Skeletal muscle tissue (tissue), 4 donors: ENCODE results near the gene ANXA6. TPM values are rescaled to one million over a fixed set of nuclear protein-coding genes. Genes with fewer than 3 reads are reported as not detected.
A peak's percentile ranks its signal among the peaks of the same experiment; 100 is the strongest.

ENCODE experiments used
- H3K27ac ChIP-seq: one replicate; pipeline ENCODE4 v1.7.0; 2013; ENCODE audit warnings: mild to moderate bottlenecking, low read depth, low read length, inconsistent platforms
- H3K27me3 ChIP-seq, 3 donors: one replicate each; pipeline ENCODE4 v1.7.0; 2013; ENCODE audit warnings: low read length in 3 of 3; ENCODE audit not compliant: control insufficient read depth in 3 of 3, insufficient read depth in 3 of 3
- H3K36me3 ChIP-seq, 3 donors: one replicate each; pipeline ENCODE4 v1.7.0; 2013; ENCODE audit warnings: low read length in 3 of 3; ENCODE audit not compliant: control insufficient read depth in 3 of 3, insufficient read depth in 3 of 3
- H3K4me1 ChIP-seq, 3 donors: one replicate each; pipeline ENCODE4 v1.7.0; 2013; ENCODE audit warnings: low read length in 3 of 3, mild to moderate bottlenecking in 3 of 3; ENCODE audit not compliant: control insufficient read depth in 3 of 3, insufficient read depth in 3 of 3
- H3K4me3 ChIP-seq, 3 donors: one replicate each; pipeline ENCODE4 v1.7.0; 2013; ENCODE audit warnings: low read length in 3 of 3
- H3K9ac ChIP-seq, 3 donors: one replicate each; pipeline ENCODE4 v1.7.0; 2013; ENCODE audit warnings: low read length in 3 of 3, mild to moderate bottlenecking in 3 of 3, moderate library complexity in 2 of 3, low read depth in 1 of 3
- H3K9me3 ChIP-seq, 3 donors: one replicate each; pipeline ENCODE4 v1.7.0; 2013; ENCODE audit warnings: low read length in 3 of 3; ENCODE audit not compliant: control insufficient read depth in 3 of 3
- total RNA-seq: library from RNA; depleted of rRNA; stranded (reverse); fragments of >200 nt; gene quantifications from one replicate; pipeline ENCODE4 v1.2.3, GENCODE V29; 2014
- donor health status: Osteomylitis.

Gene ANXA6
- total RNA-seq, 1 donor from 2014 or later: 361 TPM

DNA sequence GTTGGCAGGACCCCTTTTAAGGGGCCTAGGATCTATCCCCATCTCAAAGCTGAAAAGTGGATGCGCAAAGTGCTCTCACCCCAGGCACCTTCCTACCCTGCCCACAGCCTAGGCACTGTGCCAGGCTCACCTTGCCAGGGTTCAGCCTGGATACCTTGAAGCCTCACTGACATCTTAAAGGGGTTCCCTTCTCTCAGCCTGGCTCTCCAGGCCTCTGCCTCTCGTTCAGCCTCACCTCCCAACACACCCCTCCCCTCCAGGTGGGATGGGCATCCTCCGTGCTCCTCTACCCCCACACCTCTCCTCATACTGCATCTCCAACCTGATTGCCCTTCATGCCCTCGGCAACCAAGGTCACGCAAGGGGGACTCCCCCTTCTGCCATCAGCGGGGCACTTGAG lies 102.2 kb downstream of the ANXA6 start:
- Histone ChIP-seq H3K36me3 (peaks cover 62 to 74% (median 67%) of the 10 kb centered on the region in 3 donors), H3K27me3 (no peaks in the 10 kb centered on the region), H3K9ac (peak overlapping the region in 2 of 3 donors; percentile 24 to 25), H3K4me1 (peaks cover 36 to 50% (median 45%) of the 10 kb centered on the region in 3 donors), H3K4me3 (no peak overlapping the region), H3K27ac (no peak overlapping the region), H3K9me3 (no peaks in the 10 kb centered on the region)

DNA sequence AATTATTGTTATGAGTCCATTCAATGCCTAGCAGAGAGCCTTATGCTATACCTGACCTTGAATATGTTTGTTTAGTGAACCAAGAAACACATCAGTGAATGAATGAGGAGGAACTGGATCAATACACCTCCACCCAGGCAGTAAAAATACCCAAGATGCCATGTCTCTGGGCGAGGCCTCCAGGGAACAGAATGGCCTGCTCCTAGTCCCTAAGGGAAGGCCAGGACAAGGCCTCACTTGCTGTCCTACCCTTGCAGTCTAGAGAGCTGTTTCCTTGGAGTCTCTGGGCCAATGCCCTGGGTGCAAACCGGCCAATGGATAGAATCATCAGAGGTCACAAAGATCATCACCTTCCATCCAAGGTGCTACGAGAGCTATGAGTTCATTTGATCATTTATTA lies 102.9 kb downstream of the ANXA6 start:
- Histone ChIP-seq H3K4me3 (no peak overlapping the region), H3K4me1 (peaks cover 30 to 44% (median 38%) of the 10 kb centered on the region in 3 donors), H3K9ac (no peak overlapping the region), H3K36me3 (peaks cover 63 to 74% (median 71%) of the 10 kb centered on the region in 3 donors), H3K27me3 (no peaks in the 10 kb centered on the region), H3K9me3 (no peaks in the 10 kb centered on the region), H3K27ac (no peak overlapping the region)

DNA sequence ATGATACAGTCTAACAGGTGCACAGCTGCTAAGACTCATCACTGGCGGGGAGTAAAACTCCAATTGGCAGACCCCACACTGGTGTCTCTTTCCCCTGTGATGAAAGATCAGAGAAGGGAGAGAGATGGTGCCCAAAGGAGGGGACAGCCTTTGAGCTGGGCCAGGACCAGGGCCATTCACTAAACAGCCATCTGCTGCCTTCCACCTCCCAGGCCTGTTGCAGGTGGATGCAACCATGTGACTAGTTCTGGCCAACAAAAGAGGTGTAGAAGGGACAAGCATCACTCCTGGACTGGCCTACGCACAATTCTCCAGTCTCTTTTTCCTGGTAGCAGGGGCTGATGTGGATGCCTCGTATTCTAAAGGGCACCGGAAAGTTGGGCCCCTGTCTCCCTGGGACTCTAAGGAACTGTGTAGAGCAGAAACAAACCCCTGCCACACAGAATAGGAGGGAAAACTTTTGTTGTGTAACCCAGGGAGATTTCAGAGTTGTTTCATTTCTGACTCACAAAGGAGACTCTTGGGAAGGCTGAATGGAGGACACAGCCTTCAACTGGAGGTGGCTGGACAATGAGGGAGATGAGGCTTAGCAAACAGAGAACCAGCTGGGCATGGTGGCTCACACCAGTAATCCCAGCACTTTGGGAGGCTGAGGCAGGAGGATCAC lies 103.7 kb downstream of the ANXA6 start:
- H3K9ac ChIP-seq: peak overlapping the region in 1 of 3 donors; percentile 66
- H3K36me3 ChIP-seq: peaks cover 67 to 75% (median 75%) of the 10 kb centered on the region in 3 donors
- H3K4me1 ChIP-seq: peaks cover 22 to 36% (median 31%) of the 10 kb centered on the region in 3 donors
- H3K9me3 ChIP-seq: no peaks in the 10 kb centered on the region
- H3K27me3 ChIP-seq: no peaks in the 10 kb centered on the region
- H3K27ac ChIP-seq: no peak overlapping the region
- no peak overlapping the region for H3K4me3 ChIP-seq

DNA sequence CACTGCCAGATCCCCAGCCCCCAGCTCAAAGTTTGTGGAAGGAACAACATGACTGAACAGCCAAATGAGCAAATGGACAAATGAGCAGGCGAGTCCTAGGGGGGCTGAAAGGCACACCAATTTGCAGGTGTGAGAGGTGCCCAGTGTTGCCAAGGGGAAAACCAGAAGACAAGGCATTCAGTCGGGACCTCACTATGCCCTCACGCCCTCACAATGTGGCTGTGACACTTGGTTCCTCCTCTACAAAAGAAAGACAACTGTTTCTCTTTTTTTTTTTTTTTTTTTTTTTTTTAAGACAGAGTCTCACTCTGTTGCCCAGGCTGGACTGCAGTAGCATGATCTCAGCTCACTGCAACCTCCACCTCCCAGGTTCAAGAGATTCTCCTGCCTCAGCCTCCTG lies 104.7 kb downstream of the ANXA6 start:
- Histone ChIP-seq H3K27me3 (no peaks in the 10 kb centered on the region), H3K36me3 (peaks cover 67 to 79% (median 75%) of the 10 kb centered on the region in 3 donors), H3K9me3 (no peaks in the 10 kb centered on the region), H3K9ac (peak overlapping the region in 1 of 3 donors; percentile 58), H3K4me3 (no peak overlapping the region), H3K27ac (no peak overlapping the region), H3K4me1 (peaks cover 15 to 33% (median 25%) of the 10 kb centered on the region in 3 donors)

DNA sequence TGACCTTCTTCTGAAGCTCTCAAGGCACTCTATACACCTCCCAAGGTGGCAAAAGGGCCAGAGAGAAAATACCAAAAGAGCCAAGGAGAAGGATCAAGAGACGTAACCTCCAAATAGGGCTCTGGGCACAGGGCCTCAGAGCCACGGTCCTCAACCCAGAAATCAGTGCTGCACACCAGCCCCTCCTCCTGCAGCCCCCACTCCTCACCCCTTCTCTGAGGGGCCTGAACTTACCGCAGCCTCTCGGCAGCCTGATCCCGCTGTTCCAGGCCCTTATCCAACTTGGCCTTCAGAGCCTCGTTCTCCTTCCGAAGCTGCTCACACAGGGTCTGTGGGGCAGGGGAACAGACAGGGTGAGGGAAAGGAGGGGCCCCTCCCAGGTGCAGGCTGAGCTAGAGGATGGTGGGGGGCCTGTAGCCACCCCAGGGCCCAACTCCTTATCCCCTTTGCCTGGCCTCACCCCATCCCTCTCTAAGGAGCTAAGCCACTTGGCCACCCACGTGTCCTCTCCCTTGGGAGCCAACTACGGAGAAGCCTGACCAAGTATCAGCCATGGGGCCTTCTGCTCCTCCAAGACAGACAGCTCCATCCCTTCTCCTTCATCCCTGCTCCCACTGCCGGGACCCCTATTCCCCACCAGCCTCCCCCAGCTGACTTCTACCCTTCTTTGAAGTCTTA lies 105.5 kb downstream of the ANXA6 start:
- Histone ChIP-seq H3K4me1 (peaks cover 15 to 36% (median 28%) of the 10 kb centered on the region in 3 donors), H3K4me3 (peak overlapping the region in 1 of 3 donors; percentile 13), H3K9me3 (no peaks in the 10 kb centered on the region), H3K9ac (peak overlapping the region in 1 of 3 donors; percentile 58), H3K27ac (no peak overlapping the region), H3K36me3 (peaks cover 61 to 83% (median 78%) of the 10 kb centered on the region in 3 donors), H3K27me3 (no peaks in the 10 kb centered on the region)

DNA sequence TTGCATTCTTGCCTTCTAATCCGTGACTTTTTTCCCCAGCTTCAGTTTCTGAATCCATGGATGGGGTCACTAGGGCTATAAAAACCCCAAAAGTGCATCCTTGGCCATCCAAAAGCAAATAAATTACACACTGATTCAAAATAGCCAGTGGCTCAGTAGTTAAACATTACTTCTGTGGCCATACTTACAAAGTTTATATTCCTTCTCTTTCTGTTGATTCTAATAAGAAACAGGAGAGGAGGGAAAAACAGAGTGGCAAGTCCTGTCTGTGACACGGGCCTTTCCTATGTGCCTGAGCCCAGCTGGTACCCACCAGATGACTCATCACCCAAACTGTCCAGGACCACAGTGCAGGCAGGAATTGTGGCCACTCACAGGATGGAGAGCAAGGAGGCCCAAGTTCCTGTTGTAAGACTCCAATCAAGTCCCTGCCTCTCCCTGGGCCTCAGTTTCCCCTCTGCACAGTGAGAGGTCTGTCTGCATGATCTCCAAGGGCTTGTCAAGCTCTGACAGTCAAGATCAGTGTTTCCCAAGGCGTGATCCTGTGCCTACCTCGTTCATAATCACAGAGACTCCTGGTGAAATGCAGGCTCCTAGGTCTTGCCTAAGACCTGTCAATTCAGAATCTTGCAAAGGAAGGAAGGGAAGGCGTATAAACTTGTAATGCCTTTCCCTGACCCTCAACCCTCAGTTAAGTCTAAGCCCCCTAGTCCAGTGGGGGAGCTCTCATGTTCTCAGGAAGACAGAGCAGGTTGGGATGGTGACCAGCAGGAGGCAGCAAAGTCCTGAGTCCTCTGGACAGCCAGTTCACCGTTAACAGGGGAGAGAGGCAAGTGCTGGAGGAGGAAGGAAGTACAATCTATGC lies 106.3 kb downstream of the ANXA6 start:
- Histone ChIP-seq H3K27ac (no peak overlapping the region), H3K27me3 (no peaks in the 10 kb centered on the region), H3K9ac (peak overlapping the region in 2 of 3 donors; percentile 22 to 58), H3K4me1 (peaks cover 15 to 36% (median 28%) of the 10 kb centered on the region in 3 donors), H3K9me3 (no peaks in the 10 kb centered on the region), H3K4me3 (no peak overlapping the region), H3K36me3 (peaks cover 55 to 81% (median 78%) of the 10 kb centered on the region in 3 donors)

Other genes with a start within 250 kb of the ANXA6 start
- 33.4 TPM for gene GPX3, start 137.2 kb downstream of the ANXA6 start, total RNA-seq
- 42.8 TPM for gene TNIP1, start 76.7 kb downstream of the ANXA6 start, total RNA-seq
- 21.9 TPM for gene CCDC69, start 66.3 kb upstream of the ANXA6 start, total RNA-seq
- gene GM2A, start 95.4 kb upstream of the ANXA6 start, total RNA-seq: 16.7 TPM
- gene SLC36A3, start 146.0 kb upstream of the ANXA6 start, total RNA-seq: not detected
- gene SLC36A2, start 189.8 kb upstream of the ANXA6 start, total RNA-seq: under 0.01 TPM